GM21529 (cell line): Measurements from ENCODE around the gene ARHGEF26.

Experiments used
- ATAC-seq: cut with Tn5 transposase; IDR thresholded peaks from one replicate; pipeline ENCODE4 v1.9.1; 2021; ENCODE audit not compliant: unreplicated experiment

Gene ARHGEF26

GRCh38 chr3:154243353-154243752, 122.2 kb downstream of the ARHGEF26 start:
- no peak for ATAC-seq

GRCh38 chr3:154244644-154245043, 123.5 kb downstream of the ARHGEF26 start:
- no peak for ATAC-seq

- no peak for ATAC-seq
These were observed 126.7 kb downstream of the ARHGEF26 start for GRCh38 chr3:154247806-154248415.

- no peak for ATAC-seq
These were observed 129.1 kb downstream of the ARHGEF26 start for GRCh38 chr3:154250291-154250690.

GRCh38 chr3:154251610-154252009, 130.4 kb downstream of the ARHGEF26 start:
- no peak for ATAC-seq

GRCh38 chr3:154252759-154253638, 131.8 kb downstream of the ARHGEF26 start:
- ATAC-seq, result peak; percentile 95

- no peak for ATAC-seq
These were observed 133.3 kb downstream of the ARHGEF26 start for GRCh38 chr3:154254527-154254926.

GRCh38 chr3:154273381-154273780, 152.2 kb downstream of the ARHGEF26 start:
- no peak for ATAC-seq

- ATAC-seq, result no peak
These were observed 153.2 kb downstream of the ARHGEF26 start for GRCh38 chr3:154274348-154274747.

GRCh38 chr3:154275292-154275691, 154.1 kb downstream of the ARHGEF26 start:
- no peak for ATAC-seq

- ATAC-seq, result no peak
These were observed 154.8 kb downstream of the ARHGEF26 start for GRCh38 chr3:154275965-154276364.

GRCh38 chr3:154280161-154280560, 159.0 kb downstream of the ARHGEF26 start:
- ATAC-seq, result no peak

- ATAC-seq, result peak; percentile 76
These were observed 164.0 kb downstream of the ARHGEF26 start for GRCh38 chr3:154285221-154285620.

- no peak for ATAC-seq
These were observed 169.0 kb downstream of the ARHGEF26 start for GRCh38 chr3:154290187-154290586.

- ATAC-seq, result no peak
These were observed 172.8 kb downstream of the ARHGEF26 start for GRCh38 chr3:154294016-154294415.

- no peak for ATAC-seq
These were observed 180.4 kb downstream of the ARHGEF26 start for GRCh38 chr3:154301561-154301960.

GRCh38 chr3:154304116-154304786, 183.1 kb downstream of the ARHGEF26 start:
- ATAC-seq, result no peak

GRCh38 chr3:154304936-154305335, 183.7 kb downstream of the ARHGEF26 start:
- no peak for ATAC-seq

- no peak for ATAC-seq
These were observed 186.2 kb downstream of the ARHGEF26 start for GRCh38 chr3:154307363-154307762.
